HG02642 (cell line): Measurements from ENCODE around the gene MTMR2.
A peak's percentile ranks its signal among the peaks of the same experiment; 100 is the strongest.
"Not testable (repeated sequence)": the region's sequence is repeated elsewhere in the genome, so short reads cannot be mapped to it uniquely, and the experiment has no call there.

Experiments
- ATAC-seq: cut with Tn5 transposase; IDR thresholded peaks from one replicate; pipeline ENCODE4 v1.9.1; 2021; ENCODE audit warnings: mild to moderate bottlenecking; ENCODE audit not compliant: unreplicated experiment, poor library complexity

Gene MTMR2

DNA sequence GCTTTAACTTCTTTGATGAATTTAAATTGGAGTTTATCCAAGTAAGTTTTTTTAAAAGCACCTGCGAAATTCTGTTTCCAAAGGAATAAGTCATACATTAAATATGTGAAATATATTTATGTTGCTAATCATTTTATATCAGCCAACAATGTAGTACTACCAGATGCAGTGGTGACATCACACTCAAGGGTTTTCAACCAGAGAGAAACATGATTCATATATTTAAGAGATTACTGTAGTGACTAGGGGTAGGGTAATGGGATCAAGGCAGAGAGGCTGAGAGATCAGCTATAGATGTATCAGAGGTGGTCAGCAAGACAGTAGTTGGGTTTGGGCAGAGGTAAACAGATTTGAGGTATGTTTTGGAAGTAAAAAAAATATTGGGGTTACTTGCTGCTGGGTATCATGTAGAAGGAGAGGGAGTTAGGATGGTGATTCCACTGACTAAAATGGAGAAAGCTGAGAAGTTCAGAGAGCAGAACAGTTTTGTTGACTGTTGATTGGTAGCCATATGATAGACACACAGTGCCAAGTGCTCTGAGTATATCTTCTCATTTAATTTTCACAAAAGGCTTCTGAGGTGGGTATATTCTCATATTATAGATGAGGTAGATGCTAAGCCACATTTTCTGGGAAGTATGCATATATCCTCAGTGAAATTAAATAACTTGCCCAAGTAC lies 94.2 kb downstream of the MTMR2 start:
- ATAC-seq = no peak

DNA sequence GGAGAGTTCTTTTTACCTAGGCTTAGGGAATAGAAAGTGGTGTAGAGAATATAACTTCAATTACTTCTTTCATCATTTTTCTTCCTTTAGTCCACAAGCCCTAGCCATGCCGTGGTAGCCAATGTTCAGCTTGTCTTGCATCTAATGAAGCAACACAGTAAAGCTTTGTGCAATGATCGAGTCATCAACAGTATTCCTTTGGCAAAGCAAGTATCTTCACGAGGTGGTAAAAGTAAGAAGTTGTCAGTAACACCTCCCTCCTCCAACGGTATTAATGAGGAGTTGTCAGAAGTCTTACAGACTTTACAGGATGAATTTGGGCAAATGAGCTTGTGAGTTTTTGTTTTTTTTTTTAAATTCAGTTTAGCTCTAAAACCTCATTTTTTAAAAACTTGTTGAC lies 96.2 kb downstream of the MTMR2 start:
- ATAC-seq = no peak

DNA sequence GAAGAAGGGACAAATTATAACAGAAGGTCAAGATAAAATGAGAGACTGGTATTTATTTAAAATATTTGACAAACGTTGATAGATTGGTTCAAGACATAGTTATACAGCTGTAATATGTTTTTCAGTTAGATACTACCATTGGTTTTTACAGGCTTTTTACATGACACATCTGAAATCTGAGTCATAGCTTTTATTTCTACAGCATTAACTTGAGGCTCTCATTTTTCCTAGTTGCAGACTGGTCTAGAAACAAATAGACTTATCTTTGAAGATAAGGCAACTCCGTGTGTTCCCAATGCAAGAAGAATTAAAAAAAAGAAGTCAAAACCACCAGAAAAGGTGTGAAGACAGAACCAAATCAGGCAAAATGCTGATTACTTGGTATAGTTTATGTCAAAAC lies 102.3 kb downstream of the MTMR2 start:
- no peak for ATAC-seq

DNA sequence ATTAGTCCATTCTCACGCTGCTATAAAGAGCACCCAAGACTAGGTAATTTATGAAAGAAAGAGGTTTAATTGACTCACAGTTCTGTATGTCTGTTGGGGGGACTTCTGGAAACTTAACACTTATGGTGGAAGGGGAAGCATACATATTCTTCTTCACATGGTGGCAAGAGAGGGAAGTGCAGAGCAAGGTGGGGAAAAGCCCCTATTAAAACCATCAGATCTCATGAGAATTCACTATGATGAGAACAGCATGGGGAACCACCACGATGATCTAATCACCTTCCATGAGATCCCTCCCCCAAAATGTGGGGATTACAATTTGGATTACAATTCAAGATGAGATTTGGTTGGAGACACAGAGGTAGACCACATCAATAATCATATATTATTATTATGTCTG lies 107.9 kb downstream of the MTMR2 start:
- peak; percentile 52 for ATAC-seq

DNA sequence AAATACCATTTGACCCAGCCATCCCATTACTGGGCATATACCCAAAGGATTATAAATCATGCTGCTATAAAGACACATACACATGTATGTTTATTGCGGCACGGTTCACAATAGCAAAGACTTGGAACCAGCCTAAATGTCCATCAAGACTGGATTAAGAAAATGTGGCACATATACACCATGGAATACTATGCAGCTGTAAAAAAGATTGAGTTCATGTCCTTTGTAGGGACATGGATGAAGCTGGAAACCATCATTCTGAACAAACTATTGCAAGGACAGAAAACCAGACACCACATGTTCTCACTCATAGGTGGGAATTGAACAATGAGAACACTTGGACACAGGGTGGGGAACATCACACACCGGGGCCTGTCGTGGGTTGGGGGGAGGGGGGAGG lies 112.9 kb downstream of the MTMR2 start:
- not testable (repeated sequence) for ATAC-seq

DNA sequence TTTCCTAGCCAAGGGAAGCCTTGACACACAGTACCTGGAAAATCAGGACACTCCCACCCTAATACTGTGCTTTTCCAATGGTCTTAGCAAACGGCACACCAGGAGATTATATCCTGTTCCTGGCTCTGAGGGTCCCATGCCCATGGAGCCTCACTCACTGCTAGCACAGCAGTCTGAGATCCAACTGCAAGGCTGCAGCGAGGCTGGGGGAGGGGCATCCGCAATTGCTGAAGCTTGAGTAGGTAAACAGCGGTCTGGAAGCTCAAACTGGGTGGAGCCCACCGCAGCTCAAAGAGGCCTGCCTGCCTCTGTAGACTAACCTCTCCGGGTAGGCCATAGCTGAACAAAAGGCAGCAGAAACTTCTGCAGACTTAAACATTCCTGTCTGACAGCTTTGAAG lies 117.4 kb downstream of the MTMR2 start:
- not testable (repeated sequence) for ATAC-seq

DNA sequence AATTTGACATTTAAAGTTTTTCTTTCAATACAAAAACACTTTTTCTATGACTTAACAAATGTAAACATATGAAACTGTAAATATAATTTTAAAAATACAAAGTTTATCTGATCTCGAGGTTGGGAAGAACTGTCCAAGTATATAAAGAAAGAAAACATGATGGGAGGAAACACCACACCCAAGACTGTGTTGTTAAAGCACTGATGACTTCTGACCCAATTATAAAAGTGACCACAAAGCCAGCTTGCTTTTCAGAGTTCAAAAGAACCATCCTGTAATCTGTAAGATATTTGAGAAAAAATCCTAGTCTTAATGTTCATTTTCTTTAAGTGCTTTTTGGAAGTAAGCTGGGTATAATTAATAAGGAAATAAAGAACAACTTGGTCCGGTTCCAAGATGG lies 118.0 kb downstream of the MTMR2 start:
- no peak for ATAC-seq

DNA sequence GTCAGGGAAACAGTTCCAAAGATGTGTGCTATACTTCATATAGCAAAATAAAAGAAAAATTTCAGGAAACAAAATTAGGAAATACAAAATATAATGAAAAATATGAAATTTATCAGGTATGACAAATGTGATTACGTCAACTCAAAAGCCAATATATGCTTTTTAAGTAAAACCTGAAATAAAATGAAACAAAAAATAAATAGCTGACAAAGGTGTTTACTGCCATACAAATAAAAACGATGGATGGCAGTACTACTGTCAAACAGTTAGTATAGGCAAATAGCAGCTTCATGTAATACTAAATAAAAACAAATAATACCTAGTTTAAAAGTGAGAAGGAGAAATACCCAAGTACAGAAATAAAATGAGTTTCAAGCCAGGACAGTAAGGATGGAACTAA lies 119.9 kb downstream of the MTMR2 start:
- no peak for ATAC-seq

DNA sequence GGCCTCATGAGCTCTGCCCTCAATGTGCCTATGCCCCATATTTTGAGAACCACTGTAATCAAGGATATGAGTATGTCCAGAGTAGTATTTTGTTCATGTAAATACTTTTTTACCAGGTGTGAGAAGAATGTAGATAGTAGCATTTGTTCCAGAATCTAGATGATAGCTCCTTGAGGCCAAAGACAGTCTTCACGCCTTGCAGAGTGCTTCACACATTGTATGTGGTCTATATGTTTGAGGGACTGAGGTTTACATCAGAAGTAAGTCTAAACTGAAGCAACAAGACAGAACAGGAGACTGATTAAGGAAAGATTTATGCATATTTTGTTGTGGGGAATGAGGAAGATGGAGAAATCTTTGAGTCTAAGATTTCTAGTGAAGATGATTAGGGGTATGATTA lies 121.1 kb downstream of the MTMR2 start:
- no peak for ATAC-seq

DNA sequence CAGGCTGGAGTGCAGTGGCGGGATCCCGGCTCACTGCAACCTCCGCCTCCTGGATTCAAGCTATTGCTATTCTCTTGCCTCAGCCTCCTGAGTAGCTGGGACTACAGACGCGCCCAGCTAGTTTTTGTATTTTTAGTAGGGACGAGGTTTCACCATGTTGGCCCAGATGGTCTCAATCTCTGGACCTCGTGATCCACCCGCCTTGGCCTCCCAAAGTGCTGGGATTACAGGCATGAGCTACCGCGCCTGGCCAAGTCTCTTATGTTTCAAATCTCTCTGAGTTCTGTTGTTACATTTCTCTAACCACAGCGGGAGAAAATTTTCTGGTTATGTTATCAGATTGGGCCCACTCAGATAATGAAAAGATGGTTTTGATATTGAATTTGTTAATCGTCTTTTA lies 123.5 kb downstream of the MTMR2 start:
- ATAC-seq = no peak

DNA sequence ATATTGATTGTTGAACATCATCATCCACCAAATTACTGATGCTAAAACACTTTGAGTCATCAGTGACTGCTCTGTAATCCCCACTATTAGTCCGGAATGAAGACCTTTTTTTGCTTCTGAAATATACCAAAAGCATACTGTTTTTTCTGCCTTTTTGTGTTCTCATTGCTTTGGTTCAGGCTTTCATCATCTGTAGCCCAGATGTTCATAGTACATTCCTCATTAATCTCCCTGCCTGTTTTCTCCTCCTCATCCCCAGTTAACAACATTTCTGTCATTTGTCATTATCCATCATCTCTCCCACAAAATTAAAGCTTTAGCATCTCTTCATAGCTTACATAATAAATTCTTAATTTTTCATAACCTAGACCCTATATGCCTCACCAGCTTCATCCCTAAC lies 124.4 kb downstream of the MTMR2 start:
- no peak for ATAC-seq

DNA sequence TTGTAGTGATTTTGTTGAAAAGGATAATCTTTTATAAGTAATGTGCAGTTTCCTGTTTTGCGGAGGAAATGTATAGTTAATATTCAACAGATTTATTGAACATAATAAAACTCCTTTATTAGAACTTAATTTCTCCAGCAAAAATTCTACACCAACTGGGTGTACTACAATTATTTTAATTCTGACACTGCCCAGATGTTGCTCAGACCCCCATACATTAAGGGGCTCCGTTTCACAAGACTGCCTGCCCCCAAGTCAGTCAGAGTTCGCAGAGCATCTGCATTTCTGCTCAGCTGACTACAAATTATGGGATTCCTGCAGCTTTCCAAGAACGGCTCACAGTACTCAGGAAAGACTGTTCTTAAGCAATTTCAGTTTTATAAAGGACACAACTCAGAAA lies 127.4 kb downstream of the MTMR2 start:
- no peak for ATAC-seq

DNA sequence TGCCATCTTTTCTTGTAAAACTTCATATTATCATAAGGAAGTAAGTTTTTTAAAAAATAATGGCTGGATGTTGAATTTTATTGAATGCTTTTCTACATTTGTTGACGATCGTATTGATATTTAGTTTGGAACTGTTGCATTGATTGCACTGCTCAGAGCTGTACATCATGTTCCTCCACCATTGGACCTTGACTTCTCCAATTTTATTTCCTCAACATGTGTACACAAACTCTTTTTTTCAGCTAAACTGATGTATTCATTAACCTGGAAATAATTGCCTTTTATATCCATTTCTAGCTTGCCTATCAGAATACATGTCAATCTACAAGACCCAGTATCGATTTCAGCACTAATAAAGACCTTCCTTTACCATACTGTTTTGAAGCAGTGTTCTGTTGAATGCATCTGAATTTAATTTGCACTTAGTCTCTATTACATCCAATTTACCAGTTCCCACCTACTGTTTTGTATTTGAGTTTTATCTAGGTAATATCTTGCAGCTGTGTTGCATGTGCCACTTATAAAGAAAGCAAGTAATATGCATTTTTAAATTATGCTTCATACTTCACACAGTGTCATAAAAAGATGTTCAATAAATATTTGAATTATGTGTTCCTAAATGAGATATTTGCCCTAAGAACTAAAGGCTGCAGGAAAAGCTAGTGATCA lies 128.1 kb downstream of the MTMR2 start:
- ATAC-seq = no peak

DNA sequence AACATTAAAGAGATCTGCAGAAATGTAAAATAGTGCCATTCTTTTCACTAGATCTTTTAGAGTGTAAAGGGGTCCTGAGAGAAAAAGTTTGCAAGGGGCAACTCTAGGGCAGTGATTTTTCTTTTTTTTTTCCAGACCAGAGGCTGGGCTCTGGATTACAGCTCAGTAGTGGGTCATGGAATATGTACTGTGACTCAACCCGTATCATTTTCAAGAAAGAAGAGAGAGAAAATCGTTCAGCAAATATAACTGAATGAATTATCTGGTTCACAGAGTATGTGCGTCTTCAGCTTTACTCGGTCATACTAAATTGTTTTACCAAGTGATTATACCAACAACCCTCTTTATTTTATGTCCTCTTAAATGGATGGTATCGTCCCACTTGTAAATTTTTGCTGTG lies 129.8 kb downstream of the MTMR2 start:
- ATAC-seq = no peak

DNA sequence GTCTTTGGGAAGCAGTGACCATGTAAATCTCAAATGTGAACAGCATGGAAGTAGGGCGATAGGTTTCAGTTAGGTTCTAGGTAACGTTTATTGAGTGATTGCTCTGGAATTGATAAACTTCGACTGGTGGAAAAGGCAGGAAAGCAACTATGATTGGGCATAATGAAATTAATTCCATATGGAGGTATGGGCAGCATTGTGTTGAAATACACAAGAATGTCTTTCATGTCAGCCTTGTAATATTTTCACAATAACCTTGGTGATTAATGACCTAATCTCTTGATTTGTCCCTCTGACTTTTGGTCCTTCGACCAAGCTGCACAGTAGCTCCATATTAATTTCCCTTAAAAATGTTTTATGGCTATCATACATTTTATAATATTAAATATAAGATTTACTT lies 130.8 kb downstream of the MTMR2 start:
- ATAC-seq = no peak

DNA sequence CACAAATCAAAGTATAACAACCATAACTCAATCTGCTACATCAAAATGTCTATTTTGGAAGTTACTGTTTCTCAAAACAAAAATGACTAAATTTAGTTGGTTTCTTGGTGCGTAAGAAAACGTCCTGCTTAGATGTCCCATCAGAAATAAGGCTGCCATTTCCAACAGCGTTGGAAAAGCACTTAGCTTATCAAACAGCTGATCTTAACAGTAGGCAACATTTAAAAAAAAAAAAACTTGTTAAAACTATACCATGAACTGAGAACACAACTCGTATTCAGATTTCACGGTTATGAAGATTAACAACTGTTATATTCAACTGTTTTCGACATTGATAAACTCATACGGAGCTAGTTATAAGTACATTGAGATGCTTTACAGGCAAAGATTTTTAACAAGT lies 131.2 kb downstream of the MTMR2 start:
- ATAC-seq = no peak

DNA sequence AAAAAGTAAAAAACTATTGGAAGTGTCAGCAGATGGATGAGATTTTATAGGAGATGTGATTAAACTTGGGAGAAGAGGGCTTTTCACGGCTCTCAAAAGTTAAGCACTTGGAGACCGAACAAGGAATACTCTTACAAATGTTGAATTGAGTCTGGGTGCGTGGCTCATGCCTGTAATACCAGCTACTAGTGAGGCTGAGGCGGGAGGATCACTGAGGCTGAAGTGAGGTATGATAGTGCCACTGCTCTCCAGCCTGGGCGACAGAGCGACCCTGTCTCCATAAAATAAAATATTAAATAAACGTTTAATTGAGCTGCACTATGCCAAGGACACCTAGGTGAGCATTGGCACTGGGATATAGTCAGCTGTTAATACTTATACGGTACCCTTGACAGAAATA lies 131.7 kb downstream of the MTMR2 start:
- no peak for ATAC-seq

DNA sequence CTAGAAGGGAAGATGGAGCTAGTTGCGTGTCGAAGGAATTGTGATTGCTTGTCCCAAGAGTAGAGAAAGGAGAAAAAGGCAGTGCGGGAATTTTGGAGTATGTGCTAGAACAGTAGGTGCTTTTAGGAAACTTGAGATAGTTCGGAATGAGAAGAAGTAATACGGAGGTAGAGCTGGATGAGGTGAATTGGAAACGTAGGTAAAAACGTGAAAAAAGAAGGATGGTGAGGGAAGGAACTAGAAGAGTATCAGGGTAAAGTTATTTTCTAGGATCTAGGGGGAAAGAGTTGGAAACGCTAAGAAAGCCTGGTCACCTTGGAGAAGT lies 132.2 kb downstream of the MTMR2 start:
- no peak for ATAC-seq

DNA sequence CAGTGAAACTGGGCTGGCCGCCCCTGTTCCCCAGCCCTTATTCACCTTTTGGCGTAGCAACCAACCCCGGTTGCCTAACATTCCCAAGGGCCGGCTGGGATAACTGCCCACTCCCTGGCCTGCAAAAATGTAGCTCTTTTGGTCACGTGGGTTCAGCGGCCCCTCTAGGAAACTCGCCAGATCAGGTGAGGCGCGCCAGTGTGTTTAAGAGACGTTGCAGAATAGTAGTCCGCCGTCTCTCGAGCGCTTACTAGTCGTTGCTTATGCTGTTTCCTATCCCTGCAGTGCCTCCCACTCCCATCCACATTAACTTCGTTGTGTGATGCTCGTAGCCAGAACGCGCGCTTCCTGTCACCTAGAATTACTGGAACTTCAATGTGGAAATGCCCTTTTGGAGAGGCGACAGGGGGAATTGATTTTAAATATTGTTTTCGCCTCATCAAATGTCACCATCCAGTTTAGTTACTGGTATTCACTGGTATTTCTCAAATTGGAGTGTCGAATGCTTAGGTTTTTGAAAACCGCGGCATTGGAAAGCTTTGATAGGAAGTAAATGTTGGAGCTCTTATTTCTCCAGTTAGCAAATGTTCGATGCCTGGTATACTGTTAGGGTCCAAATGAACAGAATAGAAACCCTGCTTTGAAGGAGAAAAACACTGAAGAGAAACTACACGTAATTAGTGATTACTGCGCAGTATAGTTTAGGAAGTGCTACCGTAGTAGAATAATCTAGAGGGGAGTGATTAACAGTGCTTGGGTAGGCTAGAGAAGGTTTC lies 132.8 kb downstream of the MTMR2 start:
- no peak for ATAC-seq

DNA sequence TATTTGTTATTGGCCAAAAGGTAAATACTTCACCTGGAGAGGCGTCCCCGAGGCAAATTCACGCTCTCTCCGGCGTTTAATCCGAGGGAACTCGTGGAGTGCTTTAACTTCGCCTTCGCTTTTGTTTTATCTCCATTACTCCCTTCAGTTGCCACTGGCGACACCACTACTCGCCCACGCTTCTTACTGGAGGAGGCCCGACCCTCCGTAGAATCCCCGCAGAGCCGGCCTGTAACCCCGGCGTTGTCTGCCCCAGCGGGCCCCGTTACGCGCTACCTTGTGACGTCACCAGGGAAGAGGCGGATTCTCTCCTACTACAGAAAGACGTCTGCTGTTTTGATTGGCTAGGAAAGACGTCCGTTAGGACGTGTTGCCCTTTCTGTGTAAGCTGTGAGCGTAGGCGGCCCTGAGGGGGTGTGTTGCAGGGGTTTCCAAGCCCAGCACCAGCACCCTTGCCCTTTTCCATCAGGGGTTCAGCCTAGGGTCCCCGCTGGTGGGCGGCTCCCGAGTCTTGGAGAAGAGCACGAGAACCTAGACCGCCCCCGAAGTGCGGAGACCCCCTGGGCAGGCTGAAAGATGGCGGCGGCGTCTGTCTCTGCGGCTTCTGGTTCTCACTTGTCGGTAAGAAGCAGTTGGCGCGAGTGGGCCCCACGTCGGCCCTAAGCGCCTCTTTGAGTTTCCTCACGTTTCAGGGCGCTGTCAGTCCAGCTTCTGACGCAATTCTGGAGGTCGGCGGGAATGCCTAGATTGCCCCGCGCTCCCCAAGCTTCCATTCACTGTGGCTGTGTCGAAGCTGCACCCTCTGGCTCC lies 133.6 kb downstream of the MTMR2 start, which contains the start of gene CEP57:
CEP57 (plus strand) TSS at position 376 of the 810 bp plus-strand sequence; CDS start at position 577, 201 bp downstream.
- peak; percentile 74 for ATAC-seq
